ENCODE measurements around the gene SRRM3. TPM values are rescaled to one million over a fixed set of nuclear protein-coding genes. Genes with fewer than 3 reads are reported as not detected.
"Not testable (repeated sequence)": the region's sequence is repeated elsewhere in the genome, so short reads cannot be mapped to it uniquely, and the experiment has no call there.

SRRM3 gene
- total RNA-seq, 1 donor, result 0.18 TPM

GRCh38 chr7:76223286-76223972 is 21.7 kb downstream of the SRRM3 start:
- no peak for DNase-seq (ENCODE audit: low read depth)

DNA sequence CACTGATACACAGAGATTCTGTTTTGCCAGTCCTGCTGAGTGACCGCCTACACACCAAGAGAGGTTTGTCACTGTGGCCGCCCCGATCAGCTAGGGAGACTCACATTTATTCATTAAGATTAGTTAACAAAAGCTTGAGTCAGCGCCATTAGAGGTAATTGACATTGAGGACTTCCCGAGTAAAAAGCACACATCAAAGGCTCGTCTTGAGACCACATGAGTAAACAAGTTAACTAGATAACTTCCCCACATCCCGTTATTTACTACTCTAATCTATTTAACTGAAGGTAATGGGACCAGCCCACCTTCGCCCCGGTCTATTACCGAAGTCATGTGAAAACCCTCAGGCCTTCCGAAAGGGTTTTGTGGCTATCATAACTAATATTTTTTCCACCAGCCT is 23.0 kb downstream of the SRRM3 start:
- no peak overlapping the region for H3K4me3 ChIP-seq (ENCODE audit: low read depth, low read length)
- no peak for TF ChIP-seq CTCF (IDR thresholded peaks at IDR 0.05; ENCODE audit: insufficient read depth, low read length)
- no peak for DNase-seq (ENCODE audit: low read depth)

More at GRCh38 chr7:76223286-76223972, 21.7 kb downstream of the SRRM3 start:
- no peak overlapping the region for H3K4me3 ChIP-seq (ENCODE audit: low read depth, low read length)
- TF ChIP-seq CTCF (IDR thresholded peaks at IDR 0.05; ENCODE audit: insufficient read depth, low read length), result no peak

DNA sequence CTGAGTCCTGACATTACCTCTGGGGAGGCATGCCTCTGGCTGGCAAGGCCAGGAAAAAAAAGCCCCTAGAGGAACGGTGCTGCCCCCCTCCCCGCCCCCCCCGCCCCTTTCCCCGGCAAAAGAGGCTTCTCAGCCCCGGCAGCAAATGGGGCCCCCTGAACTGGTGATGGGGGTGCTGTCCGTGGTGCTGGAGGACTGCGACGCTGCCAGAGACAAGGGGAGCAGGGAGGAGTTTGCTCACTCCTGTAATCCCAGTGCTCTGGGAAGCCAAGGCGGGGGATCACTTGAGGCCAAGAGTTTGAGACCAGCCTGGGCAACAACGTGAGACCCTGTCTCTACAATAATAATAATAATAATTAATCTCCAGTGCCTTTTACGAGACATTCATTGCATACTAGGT is 23.7 kb downstream of the SRRM3 start:
- peak; percentile 31 for DNase-seq (ENCODE audit: low read depth)
- no peak for TF ChIP-seq CTCF (IDR thresholded peaks at IDR 0.05; ENCODE audit: insufficient read depth, low read length)
- H3K4me3 ChIP-seq (ENCODE audit: low read depth, low read length), result no peak overlapping the region

- TF ChIP-seq CTCF (IDR thresholded peaks at IDR 0.05; ENCODE audit: insufficient read depth, low read length), result no peak
- no peak for DNase-seq (ENCODE audit: low read depth)
- no peak overlapping the region for H3K4me3 ChIP-seq (ENCODE audit: low read depth, low read length)
Measured at GRCh38 chr7:76225951-76226350, 24.3 kb downstream of the SRRM3 start.

DNA sequence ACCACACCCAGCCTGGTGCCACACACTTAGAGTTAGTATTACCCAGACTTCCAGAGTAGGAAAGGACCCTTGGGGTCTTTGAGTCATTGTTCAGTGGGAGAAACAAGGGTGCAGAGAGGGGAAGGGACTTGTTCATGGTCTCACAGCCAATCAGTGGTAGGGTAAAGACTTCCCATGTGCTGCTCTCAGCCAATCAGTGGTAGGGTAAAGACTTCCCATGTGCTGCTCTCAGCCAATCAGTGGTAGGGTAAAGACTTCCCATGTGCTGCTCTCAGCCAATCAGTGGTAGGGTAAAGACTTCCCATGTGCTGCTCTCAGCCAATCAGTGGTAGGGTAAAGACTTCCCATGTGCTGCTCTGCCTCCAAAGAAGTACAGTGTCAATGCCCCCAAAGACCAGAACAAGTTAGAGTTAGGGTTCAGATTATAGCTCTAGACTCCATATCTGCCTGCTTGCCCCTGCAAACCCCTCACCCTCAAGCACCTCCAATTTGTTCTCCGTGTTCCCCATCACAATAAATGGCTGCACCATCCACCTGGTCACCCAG is 25.3 kb downstream of the SRRM3 start:
- not testable (repeated sequence) for H3K4me3 ChIP-seq (ENCODE audit: low read depth, low read length); DNase-seq (ENCODE audit: low read depth)

DNA sequence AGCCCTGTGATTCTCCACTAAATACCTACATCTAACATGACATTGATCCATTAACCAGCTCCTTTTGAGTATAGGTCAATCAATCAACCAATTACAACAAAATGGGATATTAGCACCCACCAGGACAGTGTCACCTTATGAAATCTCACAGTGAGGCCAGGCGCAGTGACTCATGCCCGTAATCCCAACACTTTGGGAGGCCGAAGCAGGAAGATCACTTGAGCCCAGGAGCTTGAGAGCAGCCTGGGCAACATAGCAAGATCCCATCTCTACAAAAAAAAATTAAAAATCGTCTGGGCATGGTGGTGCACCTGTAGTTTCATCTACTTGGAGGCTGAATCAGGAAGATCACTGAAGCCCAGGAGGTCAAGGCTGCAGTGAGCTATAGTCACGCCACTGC is 28.5 kb downstream of the SRRM3 start:
- no peak for DNase-seq (ENCODE audit: low read depth)
- H3K4me3 ChIP-seq (ENCODE audit: low read depth, low read length), result no peak overlapping the region
- no peak for TF ChIP-seq CTCF (IDR thresholded peaks at IDR 0.05; ENCODE audit: insufficient read depth, low read length)

GRCh38 chr7:76231071-76231470 is 29.4 kb downstream of the SRRM3 start:
- TF ChIP-seq CTCF (IDR thresholded peaks at IDR 0.05; ENCODE audit: insufficient read depth, low read length), result no peak
- no peak overlapping the region for H3K4me3 ChIP-seq (ENCODE audit: low read depth, low read length)

More at GRCh38 chr7:76231071-76231470, 29.4 kb downstream of the SRRM3 start:
- no peak for DNase-seq (ENCODE audit: low read depth)
